Measurements from ENCODE around the gene KATNB1. TPM values are rescaled to one million over a fixed set of nuclear protein-coding genes. Genes with fewer than 3 reads are reported as not detected.
A peak's percentile ranks its signal among the peaks of the same experiment; 100 is the strongest.

The KATNB1 gene
- total and polyA plus RNA-seq, 2 of the 8 experiments (the other 6 are each of a cell fraction or from before 2014, with no cell fraction given): 50.2 to 60.4 TPM

DNA sequence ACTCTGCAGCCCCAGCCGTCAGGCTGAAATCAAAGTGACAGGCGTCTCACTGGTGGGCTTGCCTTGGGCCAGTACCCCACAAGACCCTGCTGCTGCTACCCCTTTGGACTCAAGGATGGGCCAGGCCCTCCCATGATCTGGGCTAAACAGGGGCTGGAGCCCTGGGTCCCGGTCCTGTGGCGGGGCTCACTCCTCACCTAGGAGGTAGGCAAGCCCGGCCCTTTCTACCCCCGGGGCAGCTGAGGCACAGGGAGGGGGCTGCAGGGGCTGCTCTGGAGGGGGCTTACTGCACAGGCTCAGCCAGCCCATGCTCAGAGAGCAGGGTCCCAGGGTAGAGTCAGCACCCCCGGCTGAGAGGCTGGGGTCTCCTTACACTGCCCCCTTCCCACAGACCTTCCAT, 23.6 kb downstream of the KATNB1 start:
- H3K56ac ChIP-seq (replicated peaks; ENCODE audit: insufficient read length, low read depth, low read length): no peak overlapping the region
- 90% methylated on average over 5 of the region's 7 CpGs; no CpG with 5 or more reads in 1 of the 2 experiments for WGBS, 2 experiments (ENCODE audit: extremely low coverage in 1 of 2, insufficient coverage in 1 of 2, insufficient read length in 1 of 2, insufficient replicate concordance in 2 of 2, low coverage in 1 of 2, low lambda C conversion rate in 2 of 2, missing lambda C conversion rate in 1 of 2)
- FAIRE-seq: no peak
- no peak overlapping the region; the same call in 1 of the 2 replicates for H2BK5ac ChIP-seq (ENCODE audit: low read depth, low read length)
- no peaks in the 10 kb centered on the region for H3K79me2 ChIP-seq (ENCODE audit: control insufficient read depth in 1 of 2, insufficient read depth in 2 of 2, low read length in 2 of 2)
- CTCF ChIA-PET (ENCODE audit: partially characterized antibody): interaction anchor here (0.8 to 4.8 kb wide), 8 partner anchors 23 to 252 kb away, joined by 4 to 24 read pairs (median 6); partner anchors contain the start of gene KATNB1
- H3K27me3 ChIP-seq (replicated peaks in 1 of 4; ENCODE audit: control insufficient read depth in 3 of 4, extremely low read depth in 1 of 4, insufficient read depth in 3 of 4, low read length in 3 of 4): no peaks in the 10 kb centered on the region; a peak in 1 of 7 replicates
- peak in 1 of 2 experiments; percentile 46 for DNase-seq (ENCODE audit: low read depth in 1 of 2, low spot score in 2 of 2)
- no peak overlapping the region for H2AFZ ChIP-seq (ENCODE audit: low read length)
- no peak overlapping the region for H3K4me2 ChIP-seq (ENCODE audit: insufficient read depth in 1 of 2, low read depth in 2 of 2, low read length in 2 of 2)
- H2BK120ac ChIP-seq (replicated peaks; ENCODE audit: low read depth, low read length): no peak overlapping the region
- H3K23me2 ChIP-seq (ENCODE audit: low read depth, low read length): no peaks in the 10 kb centered on the region
- H4K91ac ChIP-seq (replicated peaks; ENCODE audit: insufficient read length, low read length): no peak overlapping the region
- H3K23ac ChIP-seq (ENCODE audit: insufficient read length): no peak overlapping the region
- H2BK15ac ChIP-seq (ENCODE audit: low read length): no peak overlapping the region
- H3K4ac ChIP-seq (replicated peaks; ENCODE audit: insufficient read length, low read depth, low read length): no peak overlapping the region
- no peak overlapping the region for H2AK5ac ChIP-seq (ENCODE audit: low read depth, low read length)
- peaks cover 0 to 12% (median 7%) of the 10 kb centered on the region in 4 experiments; a peak in 4 of 7 replicates for H3K4me1 ChIP-seq (replicated peaks in 1 of 4; ENCODE audit: control insufficient read depth in 3 of 4, insufficient read depth in 4 of 4, low read length in 3 of 4)
- H4K8ac ChIP-seq (ENCODE audit: extremely low read depth, insufficient read depth, low read length): no peak overlapping the region
- H4K5ac ChIP-seq (ENCODE audit: insufficient read length, low read depth, low read length): no peak overlapping the region
- H2BK20ac ChIP-seq (ENCODE audit: low read length): no peak overlapping the region
- H3K9me3 ChIP-seq (ENCODE audit: insufficient read depth in 2 of 2, low read depth in 1 of 2, low read length in 1 of 2): no peaks in the 10 kb centered on the region
- H3K36me3 ChIP-seq (ENCODE audit: control insufficient read depth in 2 of 4, insufficient read depth in 4 of 4, low read length in 3 of 4): peaks cover 0 to 8% (median 2%) of the 10 kb centered on the region in 4 experiments; a peak in 5 of 8 replicates
- H3K14ac ChIP-seq (ENCODE audit: insufficient read length): no peak overlapping the region
- H3K79me1 ChIP-seq (ENCODE audit: low read depth, low read length): no peaks in the 10 kb centered on the region
- POLR2A ChIA-PET (ENCODE audit: partially characterized antibody): interaction anchor here (1.7 kb wide), 1 partner anchor 23 kb away, joined by 4 read pairs; no protein-coding TSS in a partner anchor
- no peak overlapping the region for H3K27ac ChIP-seq (ENCODE audit: low read depth, low read length)
- H2BK12ac ChIP-seq (ENCODE audit: low read depth, low read length): no peak overlapping the region
- H3K9ac ChIP-seq (replicated peaks in 1 of 4; ENCODE audit: extremely low read depth in 1 of 4, low read depth in 3 of 4, low read length in 3 of 4): no peak overlapping the region
- no peak overlapping the region; the same call in 1 of the 2 replicates for H3K18ac ChIP-seq (ENCODE audit: extremely low read depth, low read length)
- peaks cover 4 to 6% of the 10 kb centered on the region in 2 experiments for H4K20me1 ChIP-seq (replicated peaks in 1 of 2; ENCODE audit: control insufficient read depth in 1 of 2, insufficient read depth in 2 of 2, low read length in 2 of 2)
- H3K4me3 ChIP-seq (ENCODE audit: extremely low read depth in 1 of 4, insufficient read depth in 2 of 4, low read depth in 3 of 4, low read length in 4 of 4): no peak overlapping the region
- TF ChIP-seq TAF7 (optimal IDR thresholded peaks at IDR 0.05; ENCODE audit: borderline replicate concordance, low read depth, low read length) (no peak), RAD21 (IDR thresholded peaks at IDR 0.05 in 1 of 2, conservative IDR thresholded peaks at IDR 0.05 in 1 of 2; ENCODE audit: low read depth in 2 of 2, low read length in 2 of 2) (no peak), CHD2 (IDR thresholded peaks at IDR 0.05; ENCODE audit: low read length) (no peak), HDAC6 (IDR thresholded peaks at IDR 0.05; ENCODE audit: low read depth, low read length) (no peak), HDAC2 (IDR thresholded peaks at IDR 0.05; ENCODE audit: borderline replicate concordance in 1 of 2, low read depth in 2 of 2, low read length in 2 of 2) (no peak), CREB1 (IDR thresholded peaks at IDR 0.05) (no peak), ASH2L (IDR thresholded peaks at IDR 0.05; ENCODE audit: low read length) (no peak), CEBPB (IDR thresholded peaks at IDR 0.05; ENCODE audit: low read depth, low read length) (no peak), PHF8 (conservative IDR thresholded peaks at IDR 0.05; ENCODE audit: low read depth, low read length) (no peak), SP4 (IDR thresholded peaks at IDR 0.05; ENCODE audit: low read length) (no peak), BCL11A (IDR thresholded peaks at IDR 0.05; ENCODE audit: low read depth in 2 of 2, low read length in 2 of 2) (no peak), SUZ12 (IDR thresholded peaks at IDR 0.05; ENCODE audit: low read length) (no peak), CBX8 (IDR thresholded peaks at IDR 0.05; ENCODE audit: borderline replicate concordance, low read depth, low read length) (no peak)
- TF ChIP-seq, protein P1, sequence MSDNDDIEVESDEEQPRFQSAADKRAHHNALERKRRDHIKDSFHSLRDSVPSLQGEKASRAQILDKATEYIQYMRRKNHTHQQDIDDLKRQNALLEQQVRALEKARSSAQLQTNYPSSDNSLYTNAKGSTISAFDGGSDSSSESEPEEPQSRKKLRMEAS (IDR thresholded peaks at IDR 0.05): no peak

Measured in H1 (cell line).